Brain microvascular endothelial cell (primary cell): ENCODE results near the gene HAGH.

Experiments used
- DNase-seq: peaks from one replicate; pipeline ENCODE4 v3.0.0-alpha.2; 2020
- H3K27ac ChIP-seq: fragments of 250-450 bp; sonication (Bioruptor Pico); 2 replicates; pipeline ENCODE4 v1.5.1; 2020; ENCODE audit warnings: mild to moderate bottlenecking, moderate library complexity
- H3K27me3 ChIP-seq: fragments of 250-450 bp; sonication (Bioruptor Pico); replicated peaks from 2 replicates; pipeline ENCODE4 v1.5.1; 2020; ENCODE audit warnings: mild to moderate bottlenecking
- H3K36me3 ChIP-seq: fragments of 250-450 bp; sonication (Bioruptor Pico); replicated peaks from 2 replicates; pipeline ENCODE4 v1.5.1; 2020; ENCODE audit warnings: mild to moderate bottlenecking
- H3K4me3 ChIP-seq: 2 replicates; pipeline ENCODE4 v1.5.1; 2011; ENCODE audit warnings: low read depth, mild to moderate bottlenecking, control low read depth, low read length, moderate library complexity
- CTCF ChIP-seq: IDR thresholded peaks from 2 replicates; pipeline ENCODE4 v1.5.1; 2011; ENCODE audit warnings: low read depth, mild to moderate bottlenecking, moderate library complexity, low read length, control low read depth, inconsistent platforms; ENCODE audit errors: missing control alignments
- in situ Hi-C: cut with HindIII; loops from 2 replicates; pipeline ENCODE4 v1.10.0; 2017; ENCODE audit warnings: low sequenced_read_pairs, low pct_ligation_motif_present

Gene HAGH

GRCh38 chr16:1839554-1839953 is 12.9 kb upstream of the HAGH start:
- Histone ChIP-seq H3K36me3 (no peaks in the 10 kb centered on the region), H3K27ac (no peak overlapping the region), H3K27me3 (no peaks in the 10 kb centered on the region), H3K4me3 (no peak overlapping the region)
- DNase-seq: no peak
- in situ Hi-C loops: no loop called here
- no peak for TF ChIP-seq CTCF

GRCh38 chr16:1834096-1834495 is 7.5 kb upstream of the HAGH start:
- TF ChIP-seq CTCF: no peak
- Histone ChIP-seq H3K27ac (no peak overlapping the region), H3K36me3 (peaks cover under 1% of the 10 kb centered on the region), H3K4me3 (no peak overlapping the region), H3K27me3 (no peaks in the 10 kb centered on the region)
- no peak for DNase-seq
- in situ Hi-C loops: no loop called here

- no peak overlapping the region for H3K27ac ChIP-seq
- H3K36me3 ChIP-seq: peaks cover 4% of the 10 kb centered on the region
- DNase-seq: no peak
- in situ Hi-C loops: no loop called here
- no peak overlapping the region for H3K4me3 ChIP-seq
- TF ChIP-seq CTCF: no peak
- no peaks in the 10 kb centered on the region for H3K27me3 ChIP-seq
These were observed 6.3 kb upstream of the HAGH start for GRCh38 chr16:1832838-1833454.

- peaks cover 4% of the 10 kb centered on the region for H3K36me3 ChIP-seq
These were observed 4.8 kb upstream of the HAGH start for GRCh38 chr16:1831186-1832075.

GRCh38 chr16:1830213-1830612 is 3.6 kb upstream of the HAGH start:
- no peak for DNase-seq
- no peaks in the 10 kb centered on the region for H3K27me3 ChIP-seq
- H3K36me3 ChIP-seq: peaks cover 4% of the 10 kb centered on the region
- H3K27ac ChIP-seq: no peak overlapping the region
- in situ Hi-C loops: no loop called here
- TF ChIP-seq CTCF: no peak
- H3K4me3 ChIP-seq: no peak overlapping the region

More at GRCh38 chr16:1831186-1832075, 4.8 kb upstream of the HAGH start:
- Histone ChIP-seq H3K27ac (no peak overlapping the region), H3K4me3 (no peak overlapping the region), H3K27me3 (no peaks in the 10 kb centered on the region)
- in situ Hi-C loops: no loop called here
- DNase-seq: no peak
- no peak for TF ChIP-seq CTCF
